GM19239 (cell line): ENCODE data around the gene TEAD4.

Experiments used
- DNase-seq: peaks from one replicate; pipeline ENCODE4 v3.0.0; 2011; ENCODE audit warnings: low spot score; ENCODE audit not compliant: insufficient read length
- FAIRE-seq: peaks from 2 replicates; lab custom pipeline; 2011; peaks lifted over from hg19 to GRCh38; lab: Jason Lieb, UNC

Gene TEAD4

GRCh38 chr12:2959192-2959504 lies at the start of gene TEAD4:
Gene TEAD4 (plus strand): TSS chr12:2959397.
- no peak for FAIRE-seq
- DNase-seq = peak; percentile 50

DNA sequence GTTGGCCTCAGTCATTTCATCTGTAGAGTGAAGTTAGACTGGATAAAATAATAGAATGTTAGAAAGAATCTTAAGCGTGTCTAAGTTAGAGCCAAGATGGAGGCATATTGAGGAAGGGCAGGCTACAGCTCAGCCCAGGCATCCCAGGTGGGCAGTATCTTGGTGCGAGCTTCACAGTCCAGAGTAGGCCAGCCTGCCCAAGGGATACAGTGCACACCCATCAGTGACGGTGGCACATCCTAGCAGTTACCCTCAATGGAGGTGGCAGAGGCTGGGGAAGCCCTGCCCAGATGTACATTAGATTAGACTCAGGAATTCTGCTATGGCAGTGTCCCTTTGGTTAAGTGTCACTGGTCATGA lies 47.0 kb upstream of the TEAD4 start:
- DNase-seq (no peak), FAIRE-seq (no peak)

GRCh38 chr12:2919249-2919648 lies 39.9 kb upstream of the TEAD4 start:
- no peak for DNase-seq
- FAIRE-seq = no peak

DNA sequence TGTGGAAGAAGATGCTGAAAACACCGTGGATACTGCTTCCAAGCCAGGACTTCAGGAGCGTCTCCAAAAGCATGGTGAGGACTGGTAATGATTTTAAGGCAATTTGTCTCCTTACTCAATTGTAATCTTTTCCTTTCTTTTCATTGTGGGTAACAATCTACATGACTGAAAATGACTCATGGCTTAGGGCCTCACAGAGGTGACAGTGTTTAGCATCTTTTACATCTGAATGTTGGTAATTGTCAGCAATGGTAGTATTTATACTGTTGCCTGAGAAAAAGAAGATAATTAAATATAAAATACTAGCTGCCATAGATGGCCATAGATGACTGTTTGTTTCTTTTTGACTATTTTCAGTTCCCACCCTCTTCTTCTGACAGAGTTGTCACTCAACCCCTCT lies 36.9 kb upstream of the TEAD4 start:
- FAIRE-seq (no peak), DNase-seq (no peak)

DNA sequence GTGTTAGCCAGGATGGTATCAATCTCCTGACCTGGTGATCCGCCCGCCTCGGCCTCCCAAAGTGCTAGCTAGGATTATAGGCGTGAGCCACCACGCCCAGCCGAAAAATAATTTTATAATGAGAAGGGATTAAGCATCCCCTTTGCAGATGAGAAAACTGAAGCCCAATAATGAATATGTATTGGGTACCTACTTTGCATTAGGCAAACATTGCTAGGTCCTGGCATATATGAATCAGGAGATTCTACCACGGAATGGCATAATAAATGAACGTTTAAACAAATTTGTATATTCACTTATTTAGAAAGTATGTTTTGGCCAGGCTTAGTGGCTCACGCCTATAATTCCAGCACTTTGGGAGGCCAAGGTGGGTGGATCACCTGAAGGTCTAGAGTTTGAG lies 36.1 kb upstream of the TEAD4 start:
- DNase-seq = no peak
- no peak for FAIRE-seq

DNA sequence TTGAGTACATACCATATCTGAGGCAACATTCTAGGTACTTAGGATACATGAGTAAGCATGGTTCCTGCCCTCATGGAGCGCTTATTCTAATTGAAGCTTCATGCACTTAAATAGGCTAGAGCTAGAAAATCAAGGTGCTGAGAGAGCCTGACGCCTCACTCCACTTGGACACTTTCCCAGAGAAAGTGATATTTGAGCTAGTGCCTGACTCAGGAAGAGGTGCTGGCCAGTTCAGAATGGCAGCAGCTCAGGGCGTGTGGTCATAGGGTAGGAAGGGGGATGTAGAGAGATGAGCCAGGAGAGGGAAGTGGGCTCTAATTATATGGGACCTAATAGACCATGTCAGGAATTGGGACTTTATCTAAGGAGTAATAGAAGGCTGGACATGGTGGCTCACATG lies 35.2 kb upstream of the TEAD4 start:
- DNase-seq (no peak), FAIRE-seq (no peak)

DNA sequence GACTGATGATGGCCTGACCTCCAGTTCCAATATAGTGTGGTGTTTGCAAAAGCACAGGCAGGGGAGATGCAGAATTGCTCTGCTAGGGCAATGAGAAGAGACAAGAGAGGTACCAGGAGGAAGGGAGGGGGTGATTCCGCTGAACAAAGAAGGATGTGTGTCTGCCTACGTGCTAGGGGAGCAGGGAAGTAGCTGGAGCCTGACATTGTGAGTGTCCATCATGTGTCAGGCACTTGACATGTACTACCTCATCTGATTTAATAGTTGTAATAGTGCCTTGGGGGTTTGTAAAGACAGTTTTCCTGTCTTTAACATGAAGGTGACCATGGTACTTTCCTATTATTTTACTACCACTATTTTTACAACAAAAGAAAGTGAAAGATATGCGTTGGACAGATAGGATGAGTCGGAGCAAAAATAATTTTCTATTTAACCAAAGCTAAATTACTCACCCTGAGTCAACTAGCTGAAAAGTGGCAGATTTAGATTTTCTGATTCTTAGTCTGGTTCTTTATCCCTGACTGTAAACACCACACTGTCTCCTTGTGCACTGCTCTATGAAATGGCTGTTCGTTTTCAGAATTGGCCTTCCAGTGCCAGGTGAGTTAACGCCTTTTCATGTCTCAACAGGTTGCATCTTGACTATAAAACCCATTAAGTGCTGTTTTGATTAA lies 33.7 kb upstream of the TEAD4 start:
- no peak for DNase-seq
- FAIRE-seq = no peak

- DNase-seq (no peak), FAIRE-seq (no peak)
Observed at GRCh38 chr12:2930865-2931264, 28.3 kb upstream of the TEAD4 start.

- DNase-seq (no peak), FAIRE-seq (no peak)
Observed at GRCh38 chr12:2933586-2933985, 25.6 kb upstream of the TEAD4 start.

- FAIRE-seq (no peak), DNase-seq (no peak)
Observed at GRCh38 chr12:2934371-2934770, 24.8 kb upstream of the TEAD4 start.

GRCh38 chr12:2936301-2936700 lies 22.9 kb upstream of the TEAD4 start:
- DNase-seq (no peak), FAIRE-seq (no peak)

- FAIRE-seq = no peak
Observed at GRCh38 chr12:2937500-2937899, 21.7 kb upstream of the TEAD4 start.

GRCh38 chr12:2939191-2939590 lies 20.0 kb upstream of the TEAD4 start:
- FAIRE-seq (no peak), DNase-seq (no peak)

More at GRCh38 chr12:2937500-2937899, 21.7 kb upstream of the TEAD4 start:
- no peak for DNase-seq

GRCh38 chr12:2940564-2940963 lies 18.6 kb upstream of the TEAD4 start:
- FAIRE-seq (no peak), DNase-seq (no peak)

GRCh38 chr12:2941524-2941923 lies 17.7 kb upstream of the TEAD4 start:
- no peak for DNase-seq
- no peak for FAIRE-seq

DNA sequence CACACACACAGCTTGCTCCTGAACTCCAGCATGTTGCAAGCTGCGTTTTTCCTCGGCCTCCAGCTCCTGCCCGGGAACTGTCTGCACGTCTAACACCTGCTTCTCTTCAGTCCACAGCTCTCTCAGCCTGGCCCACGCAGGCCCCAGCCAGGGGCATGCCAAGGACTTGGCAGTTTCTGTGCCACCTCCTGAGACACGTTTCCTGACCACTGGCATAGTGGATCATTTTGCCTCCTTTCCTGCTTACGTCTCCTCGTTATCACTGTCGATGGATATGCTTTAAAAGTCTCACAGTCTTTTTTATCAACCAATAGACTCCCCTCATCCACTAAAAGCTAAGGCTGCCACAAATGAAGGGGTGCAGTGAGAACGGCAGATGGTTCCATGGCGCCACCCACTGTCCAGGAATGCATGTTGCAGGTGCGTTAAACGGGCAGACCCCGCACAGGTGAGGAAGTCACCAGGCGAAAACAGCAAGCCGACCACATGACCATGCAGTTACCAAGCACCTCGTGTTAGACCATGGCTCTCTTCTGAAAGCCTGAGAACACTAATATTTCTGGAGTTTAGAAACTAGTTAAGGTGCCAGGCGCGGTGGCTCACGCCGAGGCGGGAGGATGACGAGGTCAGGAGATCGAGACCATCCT lies 14.7 kb upstream of the TEAD4 start:
- DNase-seq (peak; percentile 40), FAIRE-seq (peak; percentile 26)

- no peak for DNase-seq
- no peak for FAIRE-seq
Observed at GRCh38 chr12:2949411-2949810, 9.8 kb upstream of the TEAD4 start.

DNA sequence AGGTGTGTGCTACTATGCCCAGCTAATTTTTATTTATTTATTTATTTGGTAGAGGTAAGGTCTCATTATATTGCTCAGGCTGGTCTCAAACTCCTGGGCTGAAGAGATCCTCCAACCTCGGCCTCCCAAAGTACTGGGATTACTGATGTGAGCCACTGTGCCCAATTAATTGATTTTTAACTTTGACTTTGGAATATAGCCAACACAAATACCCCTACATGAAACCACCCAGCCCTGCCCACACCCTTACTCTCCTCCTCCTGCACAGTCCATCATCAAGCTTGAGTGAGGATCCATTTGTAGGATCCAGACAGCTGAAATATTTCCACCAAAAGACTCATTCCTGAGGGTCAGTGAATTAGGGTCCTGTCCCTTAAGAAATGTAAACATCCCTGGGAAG lies 3.3 kb upstream of the TEAD4 start:
- DNase-seq (no peak), FAIRE-seq (no peak)

DNA sequence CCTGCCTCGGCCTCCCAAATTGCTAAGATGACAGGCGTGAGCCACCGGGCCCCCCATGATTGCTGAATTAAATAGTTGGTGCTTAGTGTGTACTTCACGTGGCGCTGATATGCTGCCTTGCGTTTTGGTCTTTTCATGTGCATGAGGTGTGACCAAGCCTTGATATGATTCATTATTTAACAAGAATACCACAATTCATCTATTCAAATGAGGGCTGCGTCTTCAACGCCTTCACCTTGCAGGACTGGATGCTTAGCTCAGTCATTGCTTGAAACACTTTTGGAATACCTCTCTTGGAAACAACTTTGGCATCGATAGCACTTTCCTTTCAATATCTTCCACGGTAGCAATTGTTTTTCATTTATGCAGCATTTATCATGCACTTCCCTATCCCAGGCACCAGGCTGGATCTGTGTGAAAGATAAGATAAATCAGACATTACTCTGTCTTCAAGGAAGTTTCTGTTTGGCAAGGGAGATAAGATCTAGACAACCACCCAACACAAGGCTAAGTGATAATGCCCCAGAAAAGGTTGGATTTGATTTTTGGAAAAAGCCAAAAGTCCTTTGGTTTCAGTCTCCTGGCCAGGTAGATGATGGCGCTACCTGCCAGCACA lies 1.3 kb upstream of the TEAD4 start:
- FAIRE-seq = no peak
- DNase-seq = no peak

DNA sequence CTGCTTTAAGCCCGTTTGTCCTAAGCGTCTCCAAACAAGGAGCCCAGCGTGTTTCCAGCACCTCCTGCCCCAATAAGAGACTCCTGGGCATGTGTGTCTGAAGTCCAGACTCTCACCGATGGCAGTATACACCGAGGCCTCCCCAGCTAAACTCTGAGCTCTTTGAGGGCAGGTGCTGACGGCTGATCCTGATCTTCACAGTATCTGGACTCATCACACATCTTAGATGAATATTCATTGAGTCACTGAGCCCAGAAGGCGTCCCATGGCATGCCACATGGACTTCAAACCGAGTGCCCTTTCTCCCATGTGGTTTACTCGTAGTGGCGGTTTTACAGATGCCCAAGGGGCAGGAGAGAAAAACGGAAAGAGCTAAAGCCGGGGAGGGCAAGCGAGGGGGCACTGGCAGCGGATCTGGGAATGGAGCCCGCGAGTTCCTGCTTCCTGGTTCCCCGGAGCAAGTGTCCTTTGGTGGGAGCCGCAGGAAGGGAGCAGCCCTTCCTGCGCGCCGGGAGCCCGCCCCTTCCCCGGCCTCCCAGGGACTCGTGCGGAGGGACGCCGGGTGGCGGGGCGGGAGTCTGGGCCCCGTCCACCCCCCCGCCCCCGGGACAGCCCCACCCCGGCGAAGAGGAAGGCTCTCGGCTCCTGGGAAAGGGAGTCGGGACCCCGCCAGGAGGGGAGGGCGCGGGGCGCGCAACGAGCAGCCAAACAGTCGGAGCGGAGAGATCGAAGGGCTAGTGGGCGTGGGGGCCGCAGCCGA lies 585 bp upstream of the TEAD4 start:
- DNase-seq = no peak
- no peak for FAIRE-seq
